ENCODE results near the gene DOP1A. TPM values are rescaled to one million over a fixed set of nuclear protein-coding genes. Genes with fewer than 3 reads are reported as not detected.

Gene DOP1A
- 28.0 and 35.8 TPM in 2 replicates for total RNA-seq

GRCh38 chr6:83067448-83068439 is at the start of gene DOP1A:
DOP1A (plus strand) TSS chr6:83067671; CDS start chr6:83096978, 29,307 bp downstream.

GRCh38 chr6:83065511-83066192 is 1.8 kb upstream of the DOP1A start, which contains the start of gene UBE3D:
UBE3D (minus strand) TSS chr6:83065841; CDS start chr6:83065718, 123 bp downstream.

GRCh38 chr6:83192871-83193746 is 125.6 kb downstream of the DOP1A start, which contains the start of the genes PGM3 and RWDD2A:
PGM3 (minus strand) TSS chr6:83193265; CDS start chr6:83191012, 2,253 bp downstream.
RWDD2A (plus strand) TSS chr6:83193357; CDS start chr6:83194452, 1,095 bp downstream.

Other genes with a start within 250 kb of the DOP1A start
- gene UBE3D, start 1.8 kb upstream of the DOP1A start, total RNA-seq, result 5.6 and 12.4 TPM in 2 replicates
- 158 and 165 TPM in 2 replicates for gene PGM3, start 125.6 kb downstream of the DOP1A start, total RNA-seq
- gene RWDD2A, start 125.7 kb downstream of the DOP1A start, total RNA-seq, result 3.6 and 4.5 TPM in 2 replicates